OCI-LY3 (cell line): ENCODE data around the gene GGT1.

Experiments used
- H2AFZ ChIP-seq: fragments of 200-600, 300-600 bp; shearing (Covaris generic); 2 replicates; pipeline ENCODE4 v1.6.0; 2014; ENCODE audit warnings: antibody characterized with exemption, low read depth, low read length
- H3K27ac ChIP-seq: fragments of 200-600, 300-600 bp; sonication (generic); 2 replicates; pipeline ENCODE4 v1.5.1; 2014; ENCODE audit warnings: mild to moderate bottlenecking, low read length, moderate library complexity, mixed read lengths
- H3K27me3 ChIP-seq: fragments of 200-600, 300-600 bp; sonication (generic); 2 replicates; pipeline ENCODE4 v1.6.1; 2014; ENCODE audit warnings: low read depth, low read length, mixed read lengths
- H3K36me3 ChIP-seq: fragments of 200-600, 300-600 bp; sonication (generic); replicated peaks from 2 replicates; pipeline ENCODE3; 2014; ENCODE audit warnings: low read depth, low read length, mixed read lengths
- H3K4me1 ChIP-seq: fragments of 300-600, 200-600 bp; sonication (generic); 2 replicates; pipeline ENCODE4 v1.6.1; 2014; ENCODE audit warnings: low read length, mixed read lengths
- H3K4me2 ChIP-seq: fragments of 200-600, 300-600 bp; sonication (generic); 2 replicates; pipeline ENCODE4 v1.6.1; 2014; ENCODE audit warnings: low read length, mixed read lengths
- H3K4me3 ChIP-seq: fragments of 300-600, 200-600 bp; sonication (generic); 2 replicates; pipeline ENCODE4 v1.5.1; 2014; ENCODE audit warnings: antibody characterized with exemption, mild to moderate bottlenecking, low read length, moderate library complexity
- H3K79me2 ChIP-seq: fragments of 300-600, 200-600 bp; shearing (Covaris generic); 2 replicates; pipeline ENCODE4 v1.6.1; 2014; ENCODE audit warnings: mild to moderate bottlenecking, low read length, mixed read lengths
- H3K9ac ChIP-seq: fragments of 300-600, 200-600 bp; shearing (Covaris generic); 2 replicates; pipeline ENCODE4 v1.6.0; 2014; ENCODE audit warnings: mild to moderate bottlenecking, low read length, moderate library complexity
- H3K9me3 ChIP-seq: fragments of 200-600, 300-600 bp; shearing (Covaris generic); 2 replicates; pipeline ENCODE4 v1.6.1; 2014; ENCODE audit warnings: low read length, mixed read lengths; ENCODE audit not compliant: insufficient read depth
- H4K20me1 ChIP-seq: fragments of 200-600, 300-600 bp; sonication (generic); 2 replicates; pipeline ENCODE4 v1.6.1; 2016; ENCODE audit warnings: low read length, mixed read lengths; ENCODE audit not compliant: insufficient read depth
- CTCF ChIP-seq: fragments of 200-600, 300-600 bp; sonication (generic); IDR thresholded peaks from 2 replicates; pipeline ENCODE4 v1.5.1; 2014; ENCODE audit warnings: antibody characterized with exemption, low read length, low read depth
- EZH2phosphoT487 ChIP-seq: fragments of 200-600 bp; shearing (Covaris generic); IDR thresholded peaks from 2 replicates; pipeline ENCODE4 v1.6.1; 2018; ENCODE audit warnings: antibody characterized with exemption, mixed run types, low read depth

Gene GGT1

GRCh38 chr22:24555165-24556039 is 47.6 kb upstream of the GGT1 start, which contains the start of gene SNRPD3:
Gene SNRPD3, plus strand, starts transcription at chr22:24555999. Its CDS starts 1,676 bp downstream, at chr22:24557675.
- peak within 1 kb of the TSS; percentile 94 for H3K4me3 ChIP-seq

GRCh38 chr22:24559471-24559870 is 43.5 kb upstream of the GGT1 start:
- Histone ChIP-seq H3K9ac (no peak overlapping the region), H3K36me3 (peaks cover 56% of the 10 kb centered on the region), H3K79me2 (peaks cover 92% of the 10 kb centered on the region), H2AFZ (no peak overlapping the region), H4K20me1 (peaks cover 44% of the 10 kb centered on the region), H3K9me3 (no peaks in the 10 kb centered on the region), H3K4me1 (peaks cover 12% of the 10 kb centered on the region), H3K27ac (no peak overlapping the region), H3K27me3 (no peaks in the 10 kb centered on the region), H3K4me2 (no peak overlapping the region), H3K4me3 (no peak overlapping the region)
- TF ChIP-seq CTCF (no peak), EZH2phosphoT487 (no peak)

More at GRCh38 chr22:24555165-24556039, 47.6 kb upstream of the GGT1 start, which contains the start of gene SNRPD3:
- H3K27me3 ChIP-seq: no peaks in the 10 kb centered on the region
- H3K36me3 ChIP-seq: peaks cover 30% of the 10 kb centered on the region
- H3K4me1 ChIP-seq: peaks cover 24% of the 10 kb centered on the region
- H2AFZ ChIP-seq: peak within 1 kb of the TSS; percentile 82
- peaks cover 21% of the 10 kb centered on the region for H4K20me1 ChIP-seq
- TF ChIP-seq EZH2phosphoT487: no peak
- TF ChIP-seq CTCF: no peak
- peak within 1 kb of the TSS; percentile 98 for H3K9ac ChIP-seq
- H3K4me2 ChIP-seq: peak within 1 kb of the TSS; percentile 98
- H3K9me3 ChIP-seq: no peaks in the 10 kb centered on the region
- H3K79me2 ChIP-seq: peaks cover 91% of the 10 kb centered on the region
- peak within 1 kb of the TSS; percentile 86 for H3K27ac ChIP-seq

GRCh38 chr22:24563246-24563645 is 39.7 kb upstream of the GGT1 start:
- Histone ChIP-seq H3K27me3 (no peaks in the 10 kb centered on the region), H3K27ac (no peak overlapping the region), H3K36me3 (peaks cover 65% of the 10 kb centered on the region), H3K4me2 (no peak overlapping the region), H3K4me1 (no peaks in the 10 kb centered on the region), H3K4me3 (no peak overlapping the region), H4K20me1 (peaks cover 60% of the 10 kb centered on the region), H3K79me2 (peaks cover 99% of the 10 kb centered on the region), H2AFZ (no peak overlapping the region), H3K9ac (no peak overlapping the region), H3K9me3 (no peaks in the 10 kb centered on the region)
- TF ChIP-seq CTCF: no peak
- TF ChIP-seq EZH2phosphoT487: no peak

GRCh38 chr22:24564376-24565058 is 38.5 kb upstream of the GGT1 start:
- Histone ChIP-seq H2AFZ (no peak overlapping the region), H3K9ac (no peak overlapping the region), H3K27me3 (no peaks in the 10 kb centered on the region), H3K4me1 (no peaks in the 10 kb centered on the region), H3K9me3 (no peaks in the 10 kb centered on the region), H4K20me1 (peaks cover 54% of the 10 kb centered on the region), H3K36me3 (peaks cover 59% of the 10 kb centered on the region), H3K79me2 (peaks cover 94% of the 10 kb centered on the region), H3K27ac (no peak overlapping the region), H3K4me3 (no peak overlapping the region), H3K4me2 (no peak overlapping the region)
- TF ChIP-seq EZH2phosphoT487 (no peak), CTCF (no peak)
